Left lung (tissue), 10 donors: ENCODE data around the gene UACA. TPM values are rescaled to one million over a fixed set of nuclear protein-coding genes. Genes with fewer than 3 reads are reported as not detected.

Experiments used
- ATAC-seq: fragments of 200-7000 bp; cut with Tn5 transposase; one replicate; pipeline ENCODE4 v1.9.1; 2020; ENCODE audit warnings: moderate library complexity
- DNase-seq, 4 donors: peaks; one replicate each; pipeline ENCODE4 v3.0.0-alpha.2; 2013 to 2020
- H3K27ac ChIP-seq, 2 donors: fragments of 200-600 bp; sonication (generic) in 1 of 2; one replicate each; pipeline versions ENCODE4 v1.5.0 to v1.8.0; 2020 to 2021
- H3K27me3 ChIP-seq, 2 donors: fragments of 200-600 bp; sonication (generic) in 1 of 2; one replicate each; pipeline versions ENCODE4 v1.5.0 to v1.8.0; 2020 to 2021
- H3K36me3 ChIP-seq, 2 donors: fragments of 200-600 bp; sonication (generic) in 1 of 2; one replicate each; pipeline versions ENCODE4 v1.5.0 to v1.8.0; 2020 to 2021
- H3K4me1 ChIP-seq, 2 donors: fragments of 200-600 bp; one replicate each; pipeline ENCODE4 v1.8.0; 2021
- H3K4me3 ChIP-seq, 2 donors: fragments of 200-600 bp; sonication (generic) in 1 of 2; one replicate each; pipeline versions ENCODE4 v1.5.0 to v1.8.0; 2020 to 2021; ENCODE audit warnings: mild to moderate bottlenecking in 1 of 2
- H3K9me3 ChIP-seq, 2 donors: fragments of 200-600 bp; sonication (generic) in 1 of 2; one replicate each; pipeline versions ENCODE4 v1.5.0 to v1.8.0; 2020 to 2021
- intact Hi-C, 2 donors: fragments of 100-400 bp; cut with DNase I; formaldehyde crosslinking; loops; one replicate each; pipeline versions ENCODE4 v1.11.2 to v1.14.2; 2022
- polyA plus RNA-seq, 6 donors: library from polyadenylated mRNA; unstranded; fragments of 120-200 nt; gene quantifications; one replicate each; pipeline ENCODE4 v1.2.1, GENCODE V29; 2013; ENCODE audit not compliant: insufficient read length in 6 of 6
- total RNA-seq, 2 donors: library from RNA; stranded (reverse); fragmentation: NEBNext Ultra II Directional; extraction: Animal tissue kit (Norgen Biotek cat#: 25700); gene quantifications; one replicate each; pipeline ENCODE4 v1.2.1, GENCODE V29; 2021
- TF ChIP-seq, protein P1 (sequence below), 2 donors: fragments of 200-600 bp; sonication (generic) in 1 of 2; IDR thresholded peaks; one replicate each; pipeline versions ENCODE4 v1.5.0 to v1.8.0; 2021; ENCODE audit warnings: antibody characterized with exemption in 2 of 2
- donor health status: DM: no; HTN: yes; CAD: no.
- donor health status: DM: no; HTN: no; CAD: no.

The UACA gene
- total and polyA plus RNA-seq, 8 donors = 43.2 to 133 (median 121) TPM

DNA sequence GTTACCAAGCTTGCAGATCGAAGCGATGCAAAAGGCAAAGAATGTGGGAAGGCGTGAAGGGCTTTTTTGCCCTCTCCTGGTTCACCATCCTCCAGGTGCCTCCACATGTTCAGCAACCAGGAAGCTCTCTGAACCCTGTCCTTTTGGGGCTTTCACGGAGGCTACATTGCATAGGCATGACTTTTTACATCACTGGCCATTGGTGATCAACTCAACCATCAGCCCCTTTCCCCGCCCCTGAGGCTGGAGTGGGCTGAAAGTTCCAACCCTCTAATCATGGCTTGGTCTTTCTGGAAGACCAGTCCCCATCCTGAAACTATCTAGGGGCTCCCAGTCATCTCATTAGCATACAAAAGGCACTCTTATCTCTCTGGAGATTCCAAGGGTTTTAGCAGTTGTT lies 52.6 kb downstream of the UACA start:
- Histone ChIP-seq H3K4me1 (peaks cover 0 to 23% of the 10 kb centered on the region in 2 donors), H3K36me3 (no peaks in the 10 kb centered on the region), H3K9me3 (no peaks in the 10 kb centered on the region), H3K27me3 (peaks cover 0 to 42% of the 10 kb centered on the region in 2 donors), H3K27ac (no peak overlapping the region), H3K4me3 (no peak overlapping the region)
- intact Hi-C loops = no loop called here
- ATAC-seq (no peak), DNase-seq (no peak)
- TF ChIP-seq, protein P1, sequence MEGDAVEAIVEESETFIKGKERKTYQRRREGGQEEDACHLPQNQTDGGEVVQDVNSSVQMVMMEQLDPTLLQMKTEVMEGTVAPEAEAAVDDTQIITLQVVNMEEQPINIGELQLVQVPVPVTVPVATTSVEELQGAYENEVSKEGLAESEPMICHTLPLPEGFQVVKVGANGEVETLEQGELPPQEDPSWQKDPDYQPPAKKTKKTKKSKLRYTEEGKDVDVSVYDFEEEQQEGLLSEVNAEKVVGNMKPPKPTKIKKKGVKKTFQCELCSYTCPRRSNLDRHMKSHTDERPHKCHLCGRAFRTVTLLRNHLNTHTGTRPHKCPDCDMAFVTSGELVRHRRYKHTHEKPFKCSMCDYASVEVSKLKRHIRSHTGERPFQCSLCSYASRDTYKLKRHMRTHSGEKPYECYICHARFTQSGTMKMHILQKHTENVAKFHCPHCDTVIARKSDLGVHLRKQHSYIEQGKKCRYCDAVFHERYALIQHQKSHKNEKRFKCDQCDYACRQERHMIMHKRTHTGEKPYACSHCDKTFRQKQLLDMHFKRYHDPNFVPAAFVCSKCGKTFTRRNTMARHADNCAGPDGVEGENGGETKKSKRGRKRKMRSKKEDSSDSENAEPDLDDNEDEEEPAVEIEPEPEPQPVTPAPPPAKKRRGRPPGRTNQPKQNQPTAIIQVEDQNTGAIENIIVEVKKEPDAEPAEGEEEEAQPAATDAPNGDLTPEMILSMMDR (IDR thresholded peaks at IDR 0.05) = no peak

DNA sequence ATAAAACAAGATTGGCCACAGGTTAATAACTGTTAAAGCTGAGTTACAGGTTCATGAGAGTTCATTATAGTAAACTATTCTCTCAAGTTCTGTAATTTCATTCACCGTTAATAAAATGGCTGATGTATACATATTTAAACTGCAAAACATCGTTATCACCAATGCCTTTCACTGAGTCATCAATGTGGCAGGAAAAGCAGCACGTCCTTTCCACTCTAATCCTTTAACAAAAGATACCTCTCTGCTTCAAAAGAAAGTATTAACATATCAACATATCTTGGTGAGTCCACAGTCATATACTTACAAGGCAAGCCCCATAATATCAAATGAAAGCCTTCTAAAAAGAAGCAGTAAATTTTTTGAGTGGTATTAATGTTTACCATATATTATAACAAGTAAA lies 54.5 kb downstream of the UACA start:
- H3K27me3 ChIP-seq = peaks cover 0 to 59% of the 10 kb centered on the region in 2 donors
- TF ChIP-seq, protein P1 (IDR thresholded peaks at IDR 0.05) = no peak
- intact Hi-C loops = no loop called here
- no peaks in the 10 kb centered on the region for H3K36me3 ChIP-seq
- no peaks in the 10 kb centered on the region for H3K9me3 ChIP-seq
- H3K4me3 ChIP-seq = no peak overlapping the region
- ATAC-seq (no peak), DNase-seq (no peak)
- peaks cover 0 to 13% of the 10 kb centered on the region in 2 donors for H3K4me1 ChIP-seq
- no peak overlapping the region for H3K27ac ChIP-seq

DNA sequence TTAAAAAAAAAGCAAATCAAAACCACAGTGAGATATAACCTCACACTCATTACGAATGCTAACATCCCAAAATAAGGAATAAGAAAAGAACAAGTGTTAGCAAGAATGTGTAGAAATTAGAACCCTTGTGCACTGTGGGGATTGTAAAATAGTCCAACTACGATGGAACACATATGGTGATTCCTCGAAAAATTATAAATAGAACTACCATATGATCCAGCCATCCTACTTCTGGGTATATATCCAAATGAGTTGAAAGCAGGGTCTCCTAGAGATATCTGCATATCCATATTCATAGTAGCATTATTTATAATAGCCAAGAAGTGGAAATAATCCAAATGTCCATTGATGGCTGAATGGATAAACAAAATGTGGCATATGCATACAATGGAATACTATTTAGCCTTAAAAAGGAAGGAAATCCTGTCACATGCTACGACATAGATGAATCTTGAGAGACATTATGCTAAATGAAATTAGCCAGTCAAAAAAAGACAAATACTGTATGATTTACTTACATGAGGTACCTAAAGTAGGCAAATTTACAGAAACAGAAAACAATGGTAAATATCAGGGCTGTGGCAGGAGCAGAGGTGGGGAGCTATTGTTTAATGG lies 55.6 kb downstream of the UACA start:
- TF ChIP-seq, protein P1 (IDR thresholded peaks at IDR 0.05) = no peak
- no peaks in the 10 kb centered on the region for H3K36me3 ChIP-seq
- no peak for ATAC-seq
- no peaks in the 10 kb centered on the region for H3K9me3 ChIP-seq
- peaks cover 0 to 55% of the 10 kb centered on the region in 2 donors for H3K27me3 ChIP-seq
- no peak overlapping the region for H3K4me3 ChIP-seq
- no peak for DNase-seq
- H3K4me1 ChIP-seq = peaks cover 0 to 13% of the 10 kb centered on the region in 2 donors
- H3K27ac ChIP-seq = no peak overlapping the region
- intact Hi-C loops = no loop called here

DNA sequence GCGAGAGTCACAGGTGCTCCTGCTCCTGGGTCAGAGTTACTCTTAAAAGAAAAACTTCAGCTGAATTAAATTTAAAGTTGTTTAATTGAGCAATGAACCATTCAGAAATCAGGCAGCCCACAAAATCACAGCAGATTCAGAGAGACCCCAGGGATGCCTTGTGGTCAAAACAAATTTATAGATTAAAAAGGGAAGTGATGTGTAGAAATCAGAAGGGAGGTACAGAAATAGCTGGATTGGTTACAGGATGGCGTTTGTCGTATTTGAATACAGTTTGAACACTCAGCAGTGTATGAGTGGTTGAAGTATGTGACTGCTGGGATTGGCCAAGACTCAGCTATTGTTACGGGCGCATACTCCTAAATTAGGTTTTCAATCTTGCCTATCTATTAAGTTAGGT lies 58.6 kb downstream of the UACA start:
- H3K36me3 ChIP-seq = no peaks in the 10 kb centered on the region
- intact Hi-C loops = no loop called here
- H3K27ac ChIP-seq = no peak overlapping the region
- DNase-seq (no peak), ATAC-seq (no peak)
- TF ChIP-seq, protein P1 (IDR thresholded peaks at IDR 0.05) = no peak
- no peaks in the 10 kb centered on the region for H3K9me3 ChIP-seq
- H3K4me3 ChIP-seq = no peak overlapping the region
- peaks cover 0 to 45% of the 10 kb centered on the region in 2 donors for H3K27me3 ChIP-seq
- H3K4me1 ChIP-seq = peaks cover 0 to 11% of the 10 kb centered on the region in 2 donors

DNA sequence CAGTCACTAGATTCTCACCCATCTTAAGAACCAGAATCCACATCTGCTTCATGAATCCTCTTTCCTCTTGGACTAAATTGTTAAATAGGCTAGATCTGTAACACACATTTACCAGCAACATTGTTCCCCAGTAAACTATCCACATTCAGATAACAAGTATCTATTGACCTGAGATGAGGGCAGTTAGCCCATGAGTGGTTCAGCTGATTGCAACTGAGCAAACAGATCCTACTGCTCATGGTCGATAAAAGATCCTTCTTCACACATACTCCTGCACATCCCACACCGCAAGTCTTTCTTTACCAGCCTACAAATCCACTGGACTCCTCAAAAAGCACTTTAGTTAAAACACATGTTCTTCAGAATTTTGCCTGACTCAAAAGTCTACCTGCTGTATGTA lies 59.2 kb downstream of the UACA start:
- TF ChIP-seq, protein P1 (IDR thresholded peaks at IDR 0.05) = no peak
- H3K4me3 ChIP-seq = no peak overlapping the region
- ATAC-seq = no peak
- H3K27ac ChIP-seq = no peak overlapping the region
- no peaks in the 10 kb centered on the region for H3K9me3 ChIP-seq
- H3K36me3 ChIP-seq = no peaks in the 10 kb centered on the region
- peaks cover 3 to 11% of the 10 kb centered on the region in 2 donors for H3K4me1 ChIP-seq
- no peak for DNase-seq
- H3K27me3 ChIP-seq = peaks cover 0 to 44% of the 10 kb centered on the region in 2 donors
- intact Hi-C loops = no loop called here
